Thoracic aorta endothelial cell (primary cell): Measurements from ENCODE around the gene OR2A1. TPM values are rescaled to one million over a fixed set of nuclear protein-coding genes. Genes with fewer than 3 reads are reported as not detected.

Source experiments
- total RNA-seq: library from RNA; depleted of rRNA; stranded (reverse); fragments of >200 nt; gene quantifications from 2 replicates; pipeline ENCODE4 v1.2.3, GENCODE V29; 2012

The OR2A1 gene
- total RNA-seq = 0.22 TPM in 1 of 2 replicates, not detected in the other

GRCh38 chr7:144311872-144312469 is at the start of gene OR2A1:
Gene OR2A1 (plus strand): TSS chr7:144312419. CDS start chr7:144318125, 5,706 bp downstream.

GRCh38 chr7:144264692-144265091 is 47.5 kb upstream of the OR2A1 start, which contains the start of gene OR2A7:
Gene OR2A7 (minus strand): TSS chr7:144264792. CDS start chr7:144259628, 5,164 bp downstream.

GRCh38 chr7:144269188-144269587 is 43.0 kb upstream of the OR2A1 start, which contains the start of gene CTAGE8:
Gene CTAGE8 (minus strand): TSS chr7:144269288. CDS start chr7:144269250, 38 bp downstream.

GRCh38 chr7:144355176-144355822 is 43.1 kb downstream of the OR2A1 start, which contains the start of gene ARHGEF5:
Gene ARHGEF5 (plus strand): TSS chr7:144355402. CDS start chr7:144362670, 7,268 bp downstream.

Other genes starting within 250 kb of the OR2A1 start
- gene OR2A25, start 242.6 kb upstream of the OR2A1 start, total RNA-seq = not detected in 2 replicates
- gene OR2A12, start 226.1 kb upstream of the OR2A1 start, total RNA-seq = not detected in 2 replicates
- gene OR2A2, start 202.8 kb upstream of the OR2A1 start, total RNA-seq = not detected in 2 replicates
- gene OR2A14, start 189.2 kb upstream of the OR2A1 start, total RNA-seq = not detected in 2 replicates
- 0.22 and 1.1 TPM in 2 replicates for gene CTAGE4, start 129.0 kb upstream of the OR2A1 start, total RNA-seq
- 0.53 and 1.1 TPM in 2 replicates for gene ARHGEF35, start 116.6 kb upstream of the OR2A1 start, total RNA-seq
- gene OR2A42, start 72.8 kb upstream of the OR2A1 start, total RNA-seq = 0.07 TPM in 1 of 2 replicates, not detected in the other
- 0.27 and 0.65 TPM in 2 replicates for gene OR2A7, start 47.6 kb upstream of the OR2A1 start, total RNA-seq
- 0.65 TPM in 1 of 2 replicates, not detected in the other for gene CTAGE8, start 43.1 kb upstream of the OR2A1 start, total RNA-seq
- gene ARHGEF5, start 43.0 kb downstream of the OR2A1 start, total RNA-seq = 1.1 and 1.3 TPM in 2 replicates
- not detected in 2 replicates for gene NOBOX, start 91.3 kb downstream of the OR2A1 start, total RNA-seq